ENCODE data around the gene HIVEP3.
A peak's percentile ranks its signal among the peaks of the same experiment; 100 is the strongest.

Gene HIVEP3

DNA sequence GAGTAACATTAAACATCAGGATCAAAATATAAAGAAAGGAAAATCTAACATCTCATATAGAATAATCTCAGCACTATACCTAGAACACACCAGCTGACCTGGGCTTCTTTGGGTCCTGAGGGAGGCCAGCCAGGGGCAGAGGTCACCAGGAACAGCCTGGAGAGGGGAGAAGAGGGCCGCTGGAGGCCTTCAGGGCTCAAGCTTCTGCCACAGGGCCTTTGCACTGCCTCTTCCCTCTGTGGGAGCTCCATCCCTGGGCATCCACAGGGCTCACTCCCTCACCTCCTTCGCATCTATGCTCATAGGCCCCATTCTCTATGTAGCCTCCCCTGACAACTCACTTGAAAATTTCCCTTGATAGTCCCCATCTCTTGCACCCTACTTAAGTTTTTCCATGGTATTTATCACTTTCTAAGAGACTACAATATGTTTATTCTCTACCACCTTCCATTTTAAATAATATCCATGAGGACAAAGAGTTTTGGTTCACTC is 73.9 kb downstream of the HIVEP3 start:
- DNase-seq: no peak

DNA sequence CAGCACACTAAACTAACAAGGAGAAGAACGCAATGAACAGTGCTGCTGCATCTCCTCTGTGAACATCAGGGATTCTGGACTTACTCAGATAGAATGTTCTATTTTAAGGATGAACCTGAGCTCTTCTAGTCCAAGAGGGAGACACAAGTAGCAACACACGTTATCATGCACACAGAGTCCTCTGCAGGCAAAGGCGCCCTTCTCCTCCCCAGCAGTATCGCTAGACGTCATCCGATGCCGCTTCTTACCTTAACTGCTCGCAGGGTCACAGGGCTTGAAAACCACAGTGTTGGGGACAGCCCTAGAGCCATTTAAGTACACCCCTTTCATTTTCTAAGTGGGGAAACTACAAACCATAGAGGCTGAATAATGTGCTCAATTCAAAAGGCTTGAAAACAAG is 74.5 kb downstream of the HIVEP3 start:
- no peak for DNase-seq

DNA sequence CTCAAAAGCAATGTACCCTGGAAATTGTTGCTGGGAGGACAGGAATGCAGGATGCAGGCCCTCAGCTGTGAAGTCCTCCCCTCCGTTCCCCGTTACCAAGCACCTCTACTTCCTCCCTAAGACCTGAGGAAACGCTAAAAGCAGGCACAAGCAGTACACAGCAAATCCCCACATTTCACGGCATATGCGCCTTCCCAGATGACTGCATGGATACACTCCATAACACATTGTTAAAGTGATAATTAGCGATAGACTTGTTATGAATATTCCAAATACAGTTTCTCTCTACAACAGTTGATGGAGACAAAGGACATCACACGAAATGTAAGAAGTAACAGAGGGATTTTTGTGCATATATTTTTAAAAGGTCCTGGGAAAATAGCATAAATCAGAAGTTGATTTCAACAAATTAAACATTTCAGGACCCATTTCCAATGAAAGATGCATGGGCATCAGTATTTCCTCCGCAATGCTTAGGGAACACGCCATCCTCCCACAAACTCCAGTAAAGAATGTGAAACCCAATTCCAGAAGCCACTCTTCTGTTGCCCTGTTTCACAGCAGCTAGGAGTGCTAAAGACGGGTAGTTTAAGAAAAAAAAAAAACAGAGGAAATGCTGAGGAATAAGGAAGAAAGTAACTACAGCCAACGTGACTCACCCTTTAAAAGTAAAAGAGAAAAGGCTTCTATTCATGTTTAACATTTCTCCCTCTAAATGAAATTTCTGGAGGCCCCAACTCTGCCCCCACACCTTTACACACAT is 75.5 kb downstream of the HIVEP3 start:
- peak; percentile 19 for DNase-seq

DNA sequence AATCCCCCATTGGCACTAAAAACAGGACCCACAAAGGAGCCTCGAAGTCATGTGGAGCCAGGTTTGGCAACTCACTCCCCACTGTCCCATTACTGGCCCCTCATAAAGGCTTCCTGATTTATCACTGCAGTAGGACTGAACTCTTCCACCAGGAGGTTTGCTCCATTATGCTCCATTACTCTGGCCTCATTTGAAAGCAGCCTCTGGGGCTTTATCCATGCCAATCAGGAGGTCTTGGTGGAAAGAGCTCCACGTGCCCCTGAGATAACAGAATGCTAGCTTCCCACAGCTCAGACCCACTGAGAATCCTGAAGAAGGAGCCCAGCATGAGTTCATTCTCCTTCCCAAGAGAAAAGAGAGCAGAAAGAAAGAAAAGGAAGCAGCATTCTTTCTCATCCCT is 76.4 kb downstream of the HIVEP3 start:
- DNase-seq: no peak

DNA sequence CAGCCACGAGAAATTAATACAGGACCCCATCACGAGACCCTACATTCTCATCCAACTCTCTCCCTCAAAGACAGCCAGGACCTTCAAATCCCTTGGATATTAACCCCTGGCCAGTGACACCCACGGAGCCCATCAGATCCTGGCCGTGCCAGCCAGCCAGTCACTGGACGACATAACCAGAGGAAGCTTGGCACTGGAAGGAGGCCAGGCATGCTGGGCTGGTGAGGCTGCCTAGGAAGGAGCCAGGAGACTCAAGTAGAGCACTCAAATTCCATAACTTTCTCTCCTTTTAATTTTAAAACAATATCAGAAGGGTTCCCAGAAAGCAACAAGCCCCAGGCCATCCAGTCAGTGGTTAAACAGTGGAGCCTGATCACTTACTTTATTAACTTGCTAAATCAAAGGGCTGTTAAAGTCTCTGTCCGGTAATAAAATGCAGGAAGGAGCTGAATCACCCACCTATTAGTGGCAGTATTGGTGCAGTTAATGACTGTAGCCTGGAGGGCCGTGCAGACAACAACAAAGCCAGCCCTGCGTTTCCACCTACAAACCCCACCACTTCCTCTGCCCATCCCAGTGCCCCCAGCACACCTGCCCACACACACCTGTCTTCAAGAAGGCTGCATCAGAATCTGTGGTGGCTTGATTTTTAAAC is 78.0 kb downstream of the HIVEP3 start:
- DNase-seq: no peak

DNA sequence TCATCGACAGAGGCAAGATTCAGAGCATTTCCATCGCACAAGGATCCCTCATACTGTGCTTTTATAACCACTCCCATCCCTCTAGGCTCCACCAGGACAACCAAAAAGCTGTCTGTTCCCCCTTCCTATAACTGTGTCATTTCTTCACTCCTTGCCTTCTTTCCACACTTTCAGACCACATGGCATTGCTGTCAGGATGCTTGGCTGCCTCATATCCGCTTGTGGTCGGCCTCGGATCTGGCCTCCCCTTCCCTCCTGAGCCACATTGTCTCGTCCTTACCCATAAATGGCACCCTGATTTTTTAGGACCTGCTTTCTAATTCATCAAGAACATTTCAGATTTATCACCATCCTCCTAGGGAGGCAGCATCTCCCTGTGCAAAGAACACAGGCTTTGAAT is 80.5 kb downstream of the HIVEP3 start:
- DNase-seq: peak; percentile 59

DNA sequence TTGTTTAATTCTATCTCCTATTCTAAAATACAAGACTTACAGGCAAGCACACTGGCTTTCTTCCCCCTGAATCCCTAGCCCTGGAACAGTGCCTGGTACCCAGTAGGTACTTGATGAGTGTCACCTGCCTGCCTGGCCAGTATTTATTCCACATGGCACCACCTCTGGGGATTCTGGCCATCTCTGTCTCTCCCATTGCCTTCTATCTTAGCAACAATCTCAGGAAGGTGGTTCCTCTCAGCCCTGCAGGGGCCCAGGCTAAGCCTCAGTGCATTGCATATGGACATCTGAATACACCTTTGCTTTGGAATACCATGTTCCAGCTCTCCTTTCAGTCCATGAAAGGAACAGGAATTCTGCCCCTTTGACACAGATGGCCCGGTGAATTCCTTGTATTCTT is 81.0 kb downstream of the HIVEP3 start:
- DNase-seq: no peak

DNA sequence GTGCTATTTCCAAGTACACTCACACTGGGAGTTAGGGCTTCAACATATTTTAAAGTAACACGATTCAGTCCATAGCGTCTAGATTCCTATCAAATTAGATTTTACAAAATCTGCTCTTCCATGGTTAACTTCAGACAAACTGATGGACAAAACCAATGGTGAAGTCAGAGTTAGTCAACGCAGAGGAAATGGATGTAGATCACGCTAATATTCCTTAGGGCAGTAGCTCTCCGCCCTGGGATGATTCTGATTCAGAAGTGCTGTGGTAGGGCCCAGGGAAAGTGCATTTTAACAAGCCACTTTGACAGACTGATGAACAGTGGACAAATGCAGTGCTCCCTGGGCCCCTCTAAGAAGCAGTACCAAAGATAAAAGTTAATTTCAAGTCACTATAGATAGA is 83.2 kb downstream of the HIVEP3 start:
- no peak for DNase-seq

DNA sequence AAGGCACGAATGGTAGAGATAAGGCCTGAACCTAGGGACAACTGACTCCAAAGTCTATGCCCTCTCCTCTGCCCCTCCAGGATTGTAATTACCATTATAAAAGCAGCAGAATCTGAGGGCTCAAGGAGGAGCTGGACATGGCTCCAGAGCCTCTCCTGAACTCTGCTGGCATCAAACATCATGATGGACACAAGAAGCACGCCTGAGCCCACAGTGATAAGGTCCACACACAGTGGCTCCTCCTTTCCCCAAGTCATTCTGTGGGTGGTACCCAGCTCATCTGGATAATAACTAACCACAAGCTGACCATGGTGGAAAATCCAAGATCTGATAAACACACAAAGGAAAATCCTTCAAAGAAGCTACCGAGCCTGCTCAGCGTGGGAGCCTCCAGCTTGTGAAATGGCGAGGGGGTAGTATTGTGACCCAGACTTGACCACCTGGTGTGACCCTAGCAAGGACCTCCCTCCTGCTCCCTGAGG is 85.2 kb downstream of the HIVEP3 start:
- DNase-seq: no peak

DNA sequence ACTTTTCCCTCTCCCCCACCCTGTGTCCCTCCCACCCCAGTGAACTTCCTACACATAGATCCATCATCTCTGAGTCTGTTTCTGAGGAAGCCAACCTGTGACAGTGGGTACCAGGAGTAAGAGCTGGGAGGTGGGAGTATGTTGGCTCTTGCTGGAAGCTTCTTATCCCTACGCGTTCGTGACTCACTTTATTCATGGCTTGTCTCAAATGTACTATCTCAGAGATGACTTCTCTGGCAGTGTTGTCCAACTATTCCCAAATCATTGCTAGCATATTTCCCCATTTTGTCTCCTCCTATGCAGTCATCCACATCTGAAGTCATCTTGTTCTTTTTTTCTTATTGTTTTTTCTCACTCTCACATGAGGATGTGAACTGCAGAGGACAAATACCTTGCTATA is 88.0 kb downstream of the HIVEP3 start:
- no peak for DNase-seq

DNA sequence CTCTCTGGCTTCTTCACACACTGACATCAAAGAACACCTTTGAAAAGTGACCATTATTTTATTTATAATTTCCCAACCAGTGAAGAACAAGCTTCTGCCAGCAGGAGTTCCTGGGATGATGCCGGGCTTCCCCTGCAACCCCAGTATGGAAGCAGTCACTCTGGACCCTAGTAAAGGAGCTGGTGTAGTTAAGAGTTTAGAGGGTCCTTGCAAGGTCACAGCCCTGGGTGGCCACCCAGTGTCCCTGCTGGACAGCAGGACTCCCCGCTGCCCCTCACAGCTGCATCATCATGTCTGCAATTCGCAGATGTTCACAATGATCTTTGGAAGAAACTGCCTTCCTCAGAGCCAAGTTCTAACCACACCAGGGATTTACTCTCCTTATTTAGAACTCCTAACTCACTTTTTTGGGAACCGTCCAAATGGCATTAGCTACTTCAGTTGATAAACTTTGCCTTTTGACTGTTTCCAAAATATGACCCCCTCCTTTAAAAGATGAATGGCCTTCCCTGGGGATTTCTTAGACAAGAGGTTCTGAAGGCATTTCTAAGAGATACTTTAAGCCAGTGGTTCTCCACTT is 90.6 kb downstream of the HIVEP3 start:
- DNase-seq: no peak

DNA sequence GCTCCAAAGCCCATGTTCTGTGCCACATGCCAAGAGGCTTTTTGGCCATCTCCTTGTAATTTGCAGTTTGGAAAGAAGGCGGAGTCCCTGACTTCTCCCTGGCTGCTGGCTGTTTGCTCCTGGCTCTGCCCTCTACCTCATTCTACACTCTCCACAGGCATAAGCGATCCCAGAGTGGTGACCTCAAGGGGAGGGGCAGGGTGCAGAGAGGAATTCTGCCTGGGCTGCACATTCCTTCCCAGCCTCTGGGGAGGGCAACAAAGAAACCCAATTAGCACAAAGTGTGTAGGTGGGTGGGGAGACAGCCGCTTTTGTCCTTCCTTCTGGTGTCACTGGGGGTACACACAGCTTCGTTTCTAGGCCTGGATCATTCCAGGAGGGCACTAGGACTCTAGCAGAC is 95.3 kb downstream of the HIVEP3 start:
- no peak for DNase-seq

DNA sequence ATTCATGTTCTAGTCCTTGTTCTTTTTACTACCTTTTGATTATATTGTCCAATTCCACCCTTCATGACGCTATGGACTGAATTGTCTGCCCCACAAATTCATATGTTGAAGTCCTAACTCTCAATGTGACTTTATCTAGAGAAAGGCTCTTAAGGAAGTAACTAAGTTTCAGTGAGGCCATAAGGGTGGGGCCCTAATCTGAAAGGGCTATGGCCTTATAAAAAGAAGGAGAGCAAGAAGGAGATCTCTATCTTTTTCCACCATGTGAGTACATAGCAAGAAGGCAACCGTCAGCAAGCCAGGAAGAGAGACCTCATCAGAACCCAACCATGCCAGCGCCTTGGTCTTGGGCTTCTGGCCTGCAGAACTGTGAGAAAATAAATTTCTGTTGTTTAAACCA is 95.9 kb downstream of the HIVEP3 start:
- DNase-seq: peak; percentile 60

DNA sequence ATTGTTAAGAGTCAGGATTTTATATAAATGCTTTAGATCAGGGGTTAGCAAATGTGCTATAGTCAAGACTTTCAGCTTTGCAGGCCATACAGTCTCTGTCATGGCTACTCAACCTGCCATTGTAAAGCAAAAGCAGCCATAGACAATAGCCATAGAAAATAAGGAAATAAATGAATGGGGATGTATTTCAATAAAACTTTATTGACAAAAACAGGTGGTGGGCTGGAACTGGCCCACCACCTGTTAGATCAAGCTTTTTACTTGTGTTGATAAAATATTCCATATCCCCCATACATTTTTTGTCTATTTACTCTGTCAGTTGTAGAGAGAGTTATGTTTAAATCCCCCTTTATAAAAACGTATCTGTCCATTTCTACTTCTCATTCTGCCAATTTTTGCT is 98.9 kb downstream of the HIVEP3 start:
- DNase-seq: no peak

DNA sequence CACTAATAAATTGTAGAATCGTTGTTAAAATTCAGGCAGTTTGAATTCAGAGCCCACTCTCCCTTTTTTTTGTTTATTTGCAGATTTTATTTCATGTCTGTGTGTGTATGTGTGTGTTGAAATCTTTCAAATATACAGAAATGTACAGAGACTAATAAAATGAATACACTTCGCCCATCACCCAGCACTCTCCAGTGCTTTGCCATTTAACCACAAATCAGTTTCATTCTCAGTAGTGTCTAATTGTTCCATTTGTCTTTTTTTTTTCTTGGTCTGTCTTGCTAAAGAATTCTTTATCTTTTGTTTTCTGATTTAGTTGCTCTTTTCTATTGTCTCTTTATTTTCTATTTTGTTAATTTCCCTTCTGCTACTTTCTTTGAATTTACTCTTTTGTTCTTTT is 99.7 kb downstream of the HIVEP3 start:
- no peak for DNase-seq

DNA sequence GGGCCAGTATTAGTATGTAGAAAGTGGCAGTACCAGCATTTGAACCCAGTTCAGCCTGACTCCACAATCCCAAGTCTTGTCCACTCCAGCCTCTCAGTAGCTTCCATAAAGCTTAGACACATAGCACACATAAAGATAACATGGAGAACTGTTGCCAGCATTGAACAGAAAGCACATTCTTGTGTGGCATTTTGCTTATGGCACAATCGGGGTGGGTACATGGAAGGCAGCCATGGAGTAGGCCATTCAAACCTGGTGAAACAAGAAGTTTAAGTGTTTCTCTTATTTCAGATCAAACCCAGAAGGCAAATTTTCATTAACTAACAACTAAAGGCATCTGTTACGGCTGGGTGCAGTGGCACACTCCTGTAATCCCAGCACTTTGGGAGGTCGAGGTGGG is 102.7 kb downstream of the HIVEP3 start:
- no peak for DNase-seq

DNA sequence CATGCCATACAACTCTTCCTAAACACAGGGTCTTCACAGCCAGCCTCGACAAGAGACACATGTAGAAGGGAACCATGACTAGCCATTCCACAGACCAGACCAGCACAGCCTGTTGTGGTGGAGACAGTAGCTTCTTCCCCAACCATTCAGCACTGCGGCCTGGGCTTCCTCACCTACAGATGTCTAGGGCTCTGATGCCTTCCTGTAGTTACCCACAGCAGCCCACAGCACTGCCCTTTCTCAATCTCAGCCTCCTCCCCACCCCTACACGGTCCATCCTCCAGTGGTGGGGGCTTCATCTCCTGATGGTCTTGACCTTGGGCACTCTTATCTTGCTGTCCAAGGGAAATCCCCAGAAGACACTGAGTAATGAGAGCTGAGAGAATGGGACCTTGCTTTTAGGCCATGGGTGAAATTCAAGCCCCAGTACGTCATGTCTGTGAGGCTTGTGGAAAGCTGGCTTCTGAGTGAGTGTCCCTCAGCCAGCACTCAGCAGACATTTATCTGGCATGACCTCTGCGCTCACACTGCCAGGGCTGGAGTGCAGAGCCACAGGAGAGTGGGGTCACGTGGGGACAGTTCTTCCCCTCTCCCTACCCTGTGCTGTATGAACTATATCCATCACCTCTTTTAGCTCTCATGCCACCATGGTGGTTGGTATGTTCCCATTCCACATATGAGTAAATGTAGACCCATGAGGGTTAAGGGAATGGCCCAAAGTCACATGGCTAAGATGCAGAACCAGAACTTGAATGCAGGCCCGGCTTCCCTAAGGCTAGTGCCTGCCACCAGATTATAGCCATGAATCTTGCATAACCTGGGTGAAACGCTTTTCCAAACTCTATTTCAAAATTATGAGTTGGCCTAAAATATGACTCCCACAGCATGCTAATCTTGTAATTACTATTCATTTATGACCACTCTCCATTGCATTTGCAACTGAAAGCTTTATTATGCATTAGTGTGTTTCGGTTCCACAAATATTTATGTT is 104.7 kb downstream of the HIVEP3 start:
- DNase-seq: no peak

DNA sequence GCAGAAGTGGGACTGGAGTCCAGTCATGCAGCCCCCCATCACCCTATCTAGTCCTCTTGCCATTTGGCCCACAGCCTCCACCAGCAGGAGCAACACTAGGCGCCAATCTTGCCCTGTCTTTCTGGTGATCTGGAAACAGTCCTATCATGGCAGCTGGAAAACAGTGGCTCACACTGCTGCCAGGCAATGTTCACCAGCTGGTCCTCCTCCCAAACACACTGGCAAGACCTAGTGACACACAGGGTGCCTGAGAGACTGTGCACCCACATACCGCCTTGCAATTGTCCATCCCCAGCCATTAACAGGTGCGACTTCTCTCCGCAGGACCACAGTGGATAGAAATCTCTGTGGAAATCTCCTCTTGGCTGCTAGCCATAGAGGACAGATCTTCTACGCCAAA is 105.5 kb downstream of the HIVEP3 start:
- DNase-seq: no peak

DNA sequence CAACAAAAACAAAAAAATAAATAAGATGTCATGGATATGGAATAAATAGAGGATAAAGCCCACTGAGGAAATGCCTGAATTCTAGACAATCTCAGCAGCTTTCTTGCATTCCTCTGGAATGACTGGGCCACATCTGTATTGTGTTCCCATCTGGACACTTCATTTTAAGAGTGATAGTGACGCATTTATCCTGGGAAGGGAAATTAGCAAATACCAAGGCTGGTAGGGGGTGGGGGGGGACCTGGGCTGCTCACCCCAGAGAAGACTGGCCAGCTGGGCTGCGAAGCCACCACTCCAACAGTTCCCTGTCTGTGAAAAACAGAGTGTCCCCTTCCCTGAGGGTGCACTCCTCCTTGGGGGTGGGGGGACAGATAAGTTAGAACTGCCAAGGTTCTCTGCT is 106.3 kb downstream of the HIVEP3 start:
- no peak for DNase-seq

DNA sequence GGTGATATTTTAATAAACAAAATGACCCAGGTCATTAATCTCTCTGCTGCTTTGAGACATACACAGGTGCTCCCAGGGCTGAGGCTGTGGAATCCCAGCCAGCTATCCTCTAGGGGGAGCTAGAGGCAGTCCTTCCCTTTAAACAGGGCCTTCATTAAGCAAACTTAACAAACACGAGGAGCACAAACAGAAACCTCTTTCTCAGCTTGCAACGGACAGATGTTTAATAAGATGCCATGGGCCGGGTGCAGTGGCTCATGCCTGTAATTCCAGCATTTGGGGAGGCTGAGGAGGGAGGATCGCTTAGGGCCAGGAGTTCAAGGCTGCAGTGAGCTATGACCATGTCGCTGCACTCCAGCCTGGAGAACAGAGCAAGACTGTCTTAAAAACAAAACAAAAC is 106.7 kb downstream of the HIVEP3 start:
- DNase-seq: peak; percentile 71

DNA sequence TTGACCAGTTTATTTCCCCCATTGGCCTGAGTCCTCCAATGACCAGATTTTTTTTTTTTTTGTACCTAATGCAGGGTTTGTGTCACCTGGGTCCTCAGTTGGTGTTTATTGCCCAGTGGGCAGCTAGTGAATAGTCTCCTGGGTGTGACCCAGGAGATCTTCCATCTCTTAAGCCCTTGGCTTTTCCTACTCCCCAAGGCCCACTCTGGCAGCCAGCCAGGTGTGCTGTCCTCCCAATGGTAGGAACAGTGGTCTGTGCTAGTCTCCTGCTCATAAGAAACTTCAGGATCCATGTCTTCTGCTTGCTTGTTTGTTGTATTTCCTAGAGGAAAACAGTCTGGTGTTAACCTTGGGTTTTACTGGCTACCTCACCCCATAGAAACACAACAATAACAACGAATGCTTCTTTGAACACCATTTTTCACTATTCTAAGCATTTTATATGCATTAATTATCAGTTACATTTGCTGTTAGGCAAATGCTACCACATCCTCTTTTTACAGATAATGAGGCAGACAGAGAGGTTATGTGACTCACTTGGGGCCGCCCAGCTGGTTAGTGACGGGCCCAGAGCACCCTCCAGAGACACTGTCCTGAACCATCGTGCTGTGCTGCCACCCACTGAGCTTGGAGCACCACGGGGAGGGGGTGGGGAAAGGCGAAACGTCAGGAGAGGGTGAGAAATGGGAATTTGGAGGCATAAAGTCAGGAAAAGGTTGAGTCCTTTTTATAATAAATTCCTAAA is 107.5 kb downstream of the HIVEP3 start:
- DNase-seq: peak; percentile 88

DNA sequence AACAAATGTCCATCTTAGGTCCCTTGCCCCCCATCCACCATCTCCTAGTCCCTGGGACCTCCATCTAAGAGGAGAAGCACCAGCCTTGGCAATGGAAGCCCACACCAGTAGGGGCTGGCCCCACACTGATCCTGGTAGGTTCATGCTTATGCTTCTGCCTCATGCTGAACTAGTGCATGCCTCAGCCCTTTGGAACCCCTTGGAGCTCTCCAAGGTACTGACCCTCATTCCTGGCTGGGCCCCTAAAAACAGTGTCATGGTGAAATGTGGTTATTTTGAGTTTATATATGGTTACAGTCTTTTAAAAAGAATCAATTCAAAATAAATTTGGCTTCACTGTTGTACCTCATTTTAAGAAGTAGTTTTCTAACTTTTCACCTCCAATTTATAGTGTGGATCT is 108.3 kb downstream of the HIVEP3 start:
- DNase-seq: peak; percentile 56
